ENCODE measurements around the gene CCM2L.

The CCM2L gene

GRCh38 chr20:31979713-31980426, 30.4 kb upstream of the CCM2L start:
- no peak for DNase-seq (ENCODE audit: low read depth)
- H3K4me3 ChIP-seq (replicated peaks; ENCODE audit: low read depth, low read length), result no peak overlapping the region
- no peak for TF ChIP-seq CTCF (IDR thresholded peaks at IDR 0.05; ENCODE audit: low read length, missing control alignments)

DNA sequence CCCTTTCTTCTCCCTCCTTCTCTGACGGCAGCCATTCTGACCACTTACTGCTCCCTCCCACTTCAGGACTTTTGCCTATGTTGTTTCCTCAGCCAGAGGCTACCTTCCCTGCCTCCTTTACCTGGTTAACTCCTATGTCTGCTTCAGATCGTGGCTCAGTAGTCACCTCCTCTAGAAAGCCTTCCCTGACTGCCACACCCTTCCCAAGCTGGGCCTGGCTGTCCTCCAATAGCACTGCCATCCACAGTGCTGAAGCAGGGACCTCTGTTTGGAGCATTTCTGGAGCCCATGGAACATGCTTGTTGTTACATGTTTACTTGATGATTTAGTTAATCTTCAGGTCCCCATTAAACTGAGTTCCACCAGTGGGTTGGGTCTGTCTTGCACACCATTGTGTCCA, 28.5 kb upstream of the CCM2L start:
- no peak for TF ChIP-seq CTCF (IDR thresholded peaks at IDR 0.05; ENCODE audit: low read length, missing control alignments)
- no peak overlapping the region for H3K4me3 ChIP-seq (replicated peaks; ENCODE audit: low read depth, low read length)
- no peak for DNase-seq (ENCODE audit: low read depth)

GRCh38 chr20:31984981-31985471, 25.2 kb upstream of the CCM2L start:
- H3K4me3 ChIP-seq (replicated peaks; ENCODE audit: low read depth, low read length), result no peak overlapping the region
- TF ChIP-seq CTCF (IDR thresholded peaks at IDR 0.05; ENCODE audit: low read length, missing control alignments), result no peak

GRCh38 chr20:31987744-31988143, 22.5 kb upstream of the CCM2L start:
- peak; percentile 11 for DNase-seq (ENCODE audit: low read depth)
- H3K4me3 ChIP-seq (replicated peaks; ENCODE audit: low read depth, low read length), result no peak overlapping the region
- no peak for TF ChIP-seq CTCF (IDR thresholded peaks at IDR 0.05; ENCODE audit: low read length, missing control alignments)

More at GRCh38 chr20:31984981-31985471, 25.2 kb upstream of the CCM2L start:
- DNase-seq (ENCODE audit: low read depth), result no peak

GRCh38 chr20:31988430-31989015, 21.7 kb upstream of the CCM2L start:
- no peak for DNase-seq (ENCODE audit: low read depth)
- H3K4me3 ChIP-seq (replicated peaks; ENCODE audit: low read depth, low read length), result no peak overlapping the region
- TF ChIP-seq CTCF (IDR thresholded peaks at IDR 0.05; ENCODE audit: low read length, missing control alignments), result no peak

- no peak overlapping the region for H3K4me3 ChIP-seq (replicated peaks; ENCODE audit: low read depth, low read length)
- no peak for DNase-seq (ENCODE audit: low read depth)
- TF ChIP-seq CTCF (IDR thresholded peaks at IDR 0.05; ENCODE audit: low read length, missing control alignments), result no peak
These were observed 21.1 kb upstream of the CCM2L start for GRCh38 chr20:31989030-31989645.
